Measurements from ENCODE around the gene NRCAM.

The NRCAM gene

GRCh38 chr7:108367314-108367713 lies 88.9 kb downstream of the NRCAM start:
- no peak for TF ChIP-seq CTCF (IDR thresholded peaks at IDR 0.05; ENCODE audit: low read depth, low read length)
- no peak for DNase-seq (ENCODE audit: low read depth, low spot score)
- H3K4me3 ChIP-seq (ENCODE audit: low read depth, low read length), result no peak overlapping the region
- in situ Hi-C loops (cut with HindIII; ENCODE audit: low sequenced_read_pairs), result no loop called here

GRCh38 chr7:108363659-108364058 lies 92.6 kb downstream of the NRCAM start:
- no peak for DNase-seq (ENCODE audit: low read depth, low spot score)
- TF ChIP-seq CTCF (IDR thresholded peaks at IDR 0.05; ENCODE audit: low read depth, low read length), result no peak
- in situ Hi-C loops (cut with HindIII; ENCODE audit: low sequenced_read_pairs), result no loop called here
- no peak overlapping the region for H3K4me3 ChIP-seq (ENCODE audit: low read depth, low read length)

- in situ Hi-C loops (cut with HindIII; ENCODE audit: low sequenced_read_pairs), result no loop called here
- no peak for TF ChIP-seq CTCF (IDR thresholded peaks at IDR 0.05; ENCODE audit: low read depth, low read length)
- no peak overlapping the region for H3K4me3 ChIP-seq (ENCODE audit: low read depth, low read length)
- no peak for DNase-seq (ENCODE audit: low read depth, low spot score)
These were observed 96.0 kb downstream of the NRCAM start for GRCh38 chr7:108360058-108360800.

- no peak for TF ChIP-seq CTCF (IDR thresholded peaks at IDR 0.05; ENCODE audit: low read depth, low read length)
- H3K4me3 ChIP-seq (ENCODE audit: low read depth, low read length), result no peak overlapping the region
- DNase-seq (ENCODE audit: low read depth, low spot score), result peak; percentile 89
- in situ Hi-C loops (cut with HindIII; ENCODE audit: low sequenced_read_pairs), result no loop called here
These were observed 97.7 kb downstream of the NRCAM start for GRCh38 chr7:108358553-108358952.

GRCh38 chr7:108351729-108352131 lies 104.5 kb downstream of the NRCAM start:
- H3K4me3 ChIP-seq (ENCODE audit: low read depth, low read length), result no peak overlapping the region
- TF ChIP-seq CTCF (IDR thresholded peaks at IDR 0.05; ENCODE audit: low read depth, low read length), result no peak
- DNase-seq (ENCODE audit: low read depth, low spot score), result no peak
- in situ Hi-C loops (cut with HindIII; ENCODE audit: low sequenced_read_pairs), result no loop called here

GRCh38 chr7:108348913-108349312 lies 107.3 kb downstream of the NRCAM start:
- H3K4me3 ChIP-seq (ENCODE audit: low read depth, low read length), result no peak overlapping the region
- in situ Hi-C loops (cut with HindIII; ENCODE audit: low sequenced_read_pairs), result no loop called here
- peak; percentile 70 for DNase-seq (ENCODE audit: low read depth, low spot score)
- no peak for TF ChIP-seq CTCF (IDR thresholded peaks at IDR 0.05; ENCODE audit: low read depth, low read length)
